Stimulated activated CD4-positive, alpha-beta T cell treated with anti-CD3 and anti-CD28 coated beads, Interleukin-12 subunit alpha, Interleukin-12 subunit beta, amount 100 ng/mL, for 4 hours (primary cell): ENCODE measurements around the gene TMCC1.
"Not testable (repeated sequence)": the region's sequence is repeated elsewhere in the genome, so short reads cannot be mapped to it uniquely, and the experiment has no call there.

Experiments
- DNase-seq: peaks from one replicate; pipeline ENCODE4 v3.0.0-alpha.2; 2020

Gene TMCC1

DNA sequence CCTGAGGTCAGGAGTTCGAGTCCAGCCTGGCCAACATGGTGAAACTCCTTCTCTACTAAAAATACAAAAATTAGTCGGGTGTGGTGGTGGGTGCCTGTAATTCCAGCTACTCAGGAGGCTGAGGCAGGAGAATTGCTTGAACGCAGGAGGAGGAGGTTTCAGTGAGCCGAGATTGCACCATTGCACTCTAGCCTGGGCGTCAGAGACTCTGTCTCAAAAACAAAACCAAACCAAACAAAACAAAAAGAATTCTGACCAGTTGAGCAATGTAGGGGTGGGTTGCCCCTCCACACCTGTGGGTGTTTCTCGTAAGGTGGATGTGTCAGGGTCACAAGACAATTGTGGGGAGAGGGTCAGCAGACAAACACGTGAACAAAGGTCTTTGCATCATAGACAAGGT, 252.5 kb downstream of the TMCC1 start:
- DNase-seq, result not testable (repeated sequence)

DNA sequence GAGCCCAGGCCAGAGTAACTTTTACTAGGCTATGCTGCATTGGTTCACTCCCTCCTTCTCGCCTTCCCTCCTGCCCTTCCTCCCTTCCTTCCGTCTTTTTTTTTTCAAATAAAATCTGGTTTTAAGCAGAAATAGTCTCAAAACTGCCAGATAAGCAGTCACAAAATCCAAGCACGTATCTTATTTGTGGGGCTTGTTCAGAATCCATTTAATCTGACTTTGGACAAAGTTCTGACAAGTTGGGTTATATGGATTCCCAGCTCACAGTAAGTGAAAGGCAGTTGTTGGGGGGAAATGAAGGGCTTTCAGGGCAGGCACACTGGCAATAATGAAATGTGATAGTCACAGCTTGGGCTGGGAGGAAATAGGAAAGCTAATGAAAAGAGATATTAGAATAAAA, 255.0 kb downstream of the TMCC1 start:
- no peak for DNase-seq

DNA sequence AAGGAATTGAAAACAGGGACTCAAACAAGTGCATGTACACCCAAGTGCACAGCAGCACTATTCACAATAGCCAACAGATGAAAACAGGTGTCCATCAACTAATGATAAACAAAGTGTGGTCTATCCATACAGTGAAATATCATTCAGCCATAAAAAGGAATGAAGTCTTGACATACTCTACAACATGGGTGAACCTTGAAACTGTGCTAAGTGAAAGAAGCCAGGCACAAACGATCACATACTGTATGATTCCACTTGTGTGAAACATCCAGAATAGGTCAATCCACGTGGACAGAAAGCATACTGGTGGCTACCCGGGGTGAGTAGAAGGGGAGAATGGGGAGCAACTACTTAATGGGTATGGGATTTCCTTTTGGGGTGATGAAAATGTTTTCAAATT, 257.4 kb downstream of the TMCC1 start:
- DNase-seq, result no peak

DNA sequence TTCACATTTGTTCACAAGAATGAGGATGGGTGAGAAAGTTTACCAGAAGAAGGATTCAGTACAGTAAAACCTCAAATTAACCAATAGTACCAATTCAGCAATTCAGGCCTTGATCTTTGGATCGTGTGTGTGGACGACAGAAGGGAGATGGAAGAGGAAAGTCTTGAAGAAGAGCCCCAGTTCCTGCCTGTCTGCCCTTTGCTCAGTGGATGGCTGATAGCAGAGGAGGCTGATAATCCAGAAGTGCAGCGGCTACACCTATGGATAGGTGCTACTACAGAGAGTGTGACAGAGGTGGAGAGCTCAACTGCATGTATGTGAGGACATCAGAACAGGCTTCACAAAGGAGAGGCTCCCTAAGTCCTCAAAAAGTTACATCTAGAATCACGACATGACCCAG, 257.9 kb downstream of the TMCC1 start:
- DNase-seq, result no peak

DNA sequence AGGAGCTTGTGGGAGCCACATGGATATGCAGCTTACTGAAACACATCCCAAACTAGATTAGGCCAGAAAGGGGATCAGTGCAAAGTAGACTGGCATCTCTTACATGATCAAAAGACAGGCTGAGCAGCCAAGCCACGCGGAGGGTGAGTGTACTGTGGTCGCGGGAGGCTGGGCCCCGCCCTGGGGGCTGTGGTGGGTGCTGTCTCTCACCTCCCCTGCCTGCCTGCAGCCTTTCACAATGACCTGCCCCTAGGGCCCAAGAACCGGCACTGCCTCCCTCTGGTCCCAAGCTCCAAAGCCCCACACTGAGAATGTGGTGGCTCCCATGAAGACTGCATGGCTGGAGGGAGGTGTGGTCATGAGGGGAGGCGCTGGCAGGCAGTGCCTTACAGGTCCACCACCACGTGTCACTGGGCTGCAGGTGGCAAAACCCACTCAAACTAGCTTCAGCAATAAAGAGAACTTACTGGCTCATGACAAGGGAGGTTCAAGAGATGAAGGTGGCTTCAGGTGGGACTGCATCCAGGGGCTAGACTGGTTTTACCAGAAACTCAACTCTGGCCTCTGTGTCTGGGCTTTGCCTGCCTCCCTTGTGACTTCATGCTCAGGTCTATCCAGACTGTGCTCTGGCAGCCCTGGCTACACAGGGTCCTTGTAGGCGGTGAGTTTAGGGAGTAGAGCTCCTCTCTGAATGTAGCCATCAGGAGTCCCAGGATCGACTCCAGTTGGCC, 259.6 kb downstream of the TMCC1 start:
- no peak for DNase-seq

DNA sequence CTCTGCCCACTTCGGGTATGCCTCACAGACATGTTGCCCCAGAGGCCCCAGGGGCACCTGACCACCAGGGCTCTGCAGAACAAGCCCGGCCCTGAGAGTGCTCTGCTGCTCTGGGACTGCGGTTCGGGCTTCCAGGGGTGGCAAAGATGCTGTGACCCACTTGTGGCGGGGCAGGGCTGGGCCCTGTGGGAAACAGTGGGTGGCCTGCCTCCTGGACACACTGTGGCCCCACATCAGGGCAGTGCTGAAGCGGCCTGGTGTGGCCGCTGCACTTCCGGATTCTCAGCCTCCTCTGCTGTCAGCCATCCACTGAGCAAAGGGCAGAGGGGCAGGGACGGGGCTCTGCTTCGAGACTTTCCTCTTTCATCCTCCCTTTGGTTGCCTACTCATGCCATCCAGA, 260.5 kb downstream of the TMCC1 start:
- DNase-seq, result no peak

DNA sequence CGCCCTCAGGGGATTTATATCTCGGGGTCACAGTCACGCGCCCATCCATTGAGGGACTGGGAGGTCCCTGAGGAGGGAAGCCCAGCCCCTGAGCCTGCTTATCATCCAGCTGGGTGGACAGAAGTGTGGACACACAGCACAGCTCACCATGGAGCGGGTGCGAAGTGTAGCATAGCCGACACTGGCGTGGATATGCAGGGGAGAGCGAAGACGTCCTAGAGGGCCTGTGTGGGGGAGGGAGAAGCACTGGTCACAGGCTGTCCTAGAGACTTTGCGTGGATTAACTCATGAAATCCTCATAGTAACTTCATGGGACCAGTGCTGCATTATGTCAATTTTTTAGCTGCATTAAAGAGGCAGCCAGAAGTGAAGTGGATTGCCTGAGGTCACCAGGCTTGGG, 261.0 kb downstream of the TMCC1 start:
- DNase-seq, result no peak

DNA sequence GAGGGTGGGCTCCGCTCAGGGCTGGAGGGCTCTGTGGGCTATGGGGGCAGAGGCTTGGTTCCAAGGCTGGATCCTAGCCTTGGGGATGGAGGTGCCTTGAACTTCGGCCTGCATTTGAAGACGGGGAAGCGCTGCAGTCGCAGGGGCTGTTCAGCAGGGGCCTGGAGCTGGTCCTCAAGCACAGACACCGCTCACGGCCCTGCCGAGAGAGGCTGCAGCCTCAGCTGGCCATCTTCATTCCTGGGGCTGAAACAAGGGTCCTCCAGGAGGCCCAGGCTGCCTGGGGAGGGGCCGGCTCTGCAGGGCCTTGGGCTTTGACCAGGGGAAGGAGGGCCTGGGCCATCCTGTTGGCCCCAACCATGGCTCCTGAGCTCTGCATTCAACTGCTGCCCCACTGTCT, 261.5 kb downstream of the TMCC1 start:
- no peak for DNase-seq

DNA sequence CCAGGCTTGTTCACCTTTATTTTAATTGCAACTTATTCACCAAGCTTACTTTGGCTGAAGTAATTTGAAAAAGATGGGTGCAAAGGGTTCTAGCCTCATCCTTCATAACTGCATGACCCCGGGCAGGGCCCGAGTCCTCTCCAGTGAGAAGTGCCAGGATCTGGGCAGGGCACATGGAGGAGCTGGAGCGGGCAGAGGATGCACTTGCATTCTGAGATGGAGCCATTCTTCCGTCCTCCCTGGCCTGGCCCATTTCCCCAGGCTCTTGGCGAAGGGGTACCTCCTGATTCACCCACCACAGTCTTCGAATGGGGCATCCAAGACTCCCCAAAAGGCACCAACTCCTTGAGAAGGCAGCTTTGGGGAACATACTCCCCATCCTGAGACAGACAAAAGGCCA, 264.5 kb downstream of the TMCC1 start:
- no peak for DNase-seq

DNA sequence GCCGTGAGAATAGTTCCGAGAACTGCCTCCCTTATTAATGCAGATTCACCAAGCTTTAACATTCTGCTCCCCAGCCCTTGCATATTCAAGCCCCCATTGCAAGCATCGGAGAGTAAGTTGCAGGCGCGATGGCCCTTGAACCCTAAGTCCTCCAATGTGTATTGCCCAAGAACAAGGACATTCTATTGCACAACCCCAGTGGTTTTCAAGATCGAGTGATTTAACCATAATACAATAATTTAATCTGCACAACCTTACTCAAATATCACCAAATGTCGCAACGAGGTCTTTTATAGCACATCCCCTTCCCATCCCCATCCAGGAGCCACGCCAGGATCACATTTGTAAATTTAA, 265.4 kb downstream of the TMCC1 start:
- no peak for DNase-seq

DNA sequence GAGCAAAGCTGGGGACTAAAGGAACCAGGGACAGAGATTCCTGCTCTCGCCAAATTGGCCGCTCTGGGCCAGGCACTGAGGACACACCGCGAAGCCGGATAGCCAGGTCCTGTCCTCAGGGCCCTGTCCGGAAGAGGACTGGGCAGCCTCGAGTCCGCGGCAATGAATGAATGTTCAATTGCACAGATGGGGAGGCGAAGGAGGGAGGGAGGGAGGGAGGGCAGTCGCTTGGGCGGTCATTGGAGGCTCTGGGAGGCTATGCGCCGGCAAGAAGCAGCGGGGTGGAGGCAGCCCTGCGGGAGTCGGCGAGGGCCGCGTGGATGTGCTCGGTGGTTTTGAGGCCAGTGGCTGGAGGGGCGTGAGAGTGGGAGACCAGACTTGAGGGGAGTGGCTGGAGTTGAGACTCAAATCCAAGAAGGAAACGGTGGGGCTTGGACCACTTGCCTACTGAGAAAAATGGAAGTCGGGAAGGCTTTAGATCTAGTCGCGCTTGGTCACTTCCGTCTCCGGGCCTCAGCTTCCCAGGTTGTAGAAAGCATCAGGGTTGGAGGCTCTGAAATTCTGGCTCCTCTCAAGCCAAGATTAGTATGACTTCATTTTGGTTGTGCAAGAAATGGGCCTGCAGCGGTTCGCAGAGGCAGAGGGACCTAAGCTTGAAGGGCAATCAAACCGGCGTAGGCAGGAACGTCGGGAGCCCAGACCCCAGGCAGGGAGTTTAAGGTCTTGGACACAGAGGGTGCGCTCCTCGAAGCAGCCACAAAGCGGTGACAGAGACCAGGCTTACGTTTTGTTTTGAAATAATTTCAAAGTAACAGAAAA, 266.0 kb downstream of the TMCC1 start:
- DNase-seq, result peak; percentile 51

DNA sequence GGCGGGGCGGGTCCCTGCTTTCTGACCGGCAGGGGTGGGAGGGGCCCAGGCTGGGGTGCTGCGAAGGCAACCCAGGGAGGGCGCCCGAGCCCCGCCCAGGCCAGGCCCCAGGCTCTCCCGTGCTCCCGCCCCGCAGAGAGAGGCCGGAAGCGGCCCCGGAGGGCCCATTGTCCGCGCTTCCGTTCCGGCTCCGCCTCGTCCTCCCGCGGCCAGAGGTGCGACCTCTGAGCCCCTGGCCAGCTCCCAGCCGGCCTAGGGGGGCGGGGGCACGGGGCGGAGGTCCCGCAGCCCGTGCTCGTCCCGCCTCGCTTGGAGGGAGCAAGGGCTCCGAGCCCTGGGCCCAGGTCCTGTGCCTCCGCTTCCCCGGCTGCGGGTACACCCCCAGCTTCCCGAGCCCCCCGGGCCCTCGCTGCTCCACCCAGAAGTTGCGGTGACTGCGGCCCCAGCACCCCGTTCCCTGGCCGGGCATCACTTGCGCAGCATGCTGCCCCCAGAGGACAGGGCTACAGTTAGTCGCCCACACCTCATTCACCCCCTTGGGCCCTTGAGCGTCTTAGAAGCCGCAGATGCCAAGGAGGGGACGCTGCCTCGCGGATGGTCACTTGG, 266.7 kb downstream of the TMCC1 start:
- peak; percentile 68 for DNase-seq

DNA sequence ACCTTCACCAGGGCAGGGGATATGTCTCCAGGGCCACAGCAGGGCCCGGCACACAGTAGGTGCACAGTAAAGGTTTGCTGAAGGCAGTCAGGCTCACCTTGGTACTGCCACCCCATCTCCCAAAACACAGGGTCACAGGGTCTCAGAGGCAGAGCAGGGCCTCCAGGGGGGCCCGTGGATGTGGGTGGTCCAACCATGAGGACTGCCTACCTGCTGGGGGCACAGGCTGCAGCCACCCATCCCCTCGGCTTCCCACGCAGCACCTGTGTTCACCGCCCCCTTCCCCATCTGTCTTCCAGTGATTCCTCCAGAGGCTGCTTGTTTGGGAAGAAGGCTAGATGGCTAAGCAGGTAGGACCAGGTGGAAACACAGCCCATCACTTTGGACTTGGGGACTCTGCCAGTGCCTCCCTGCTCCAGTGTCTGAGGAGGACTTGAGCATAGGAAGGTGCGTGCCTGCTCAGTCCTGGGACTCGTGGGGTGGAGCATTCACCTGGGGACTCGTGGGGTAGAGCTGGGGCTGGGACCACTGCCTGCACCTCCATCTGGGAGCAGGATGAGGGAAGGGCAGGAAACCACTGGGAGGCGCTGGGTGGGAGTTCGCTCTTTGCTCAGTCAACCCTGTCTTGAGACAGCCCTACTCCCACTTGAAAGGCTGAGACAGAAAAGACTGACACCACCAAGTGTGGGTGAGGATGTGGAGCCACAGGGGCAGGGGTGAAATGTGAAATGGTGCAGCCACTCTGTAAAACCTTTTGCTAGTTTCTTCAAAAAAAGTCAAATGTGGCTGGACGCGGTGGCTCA, 268.2 kb downstream of the TMCC1 start:
- DNase-seq, result no peak

DNA sequence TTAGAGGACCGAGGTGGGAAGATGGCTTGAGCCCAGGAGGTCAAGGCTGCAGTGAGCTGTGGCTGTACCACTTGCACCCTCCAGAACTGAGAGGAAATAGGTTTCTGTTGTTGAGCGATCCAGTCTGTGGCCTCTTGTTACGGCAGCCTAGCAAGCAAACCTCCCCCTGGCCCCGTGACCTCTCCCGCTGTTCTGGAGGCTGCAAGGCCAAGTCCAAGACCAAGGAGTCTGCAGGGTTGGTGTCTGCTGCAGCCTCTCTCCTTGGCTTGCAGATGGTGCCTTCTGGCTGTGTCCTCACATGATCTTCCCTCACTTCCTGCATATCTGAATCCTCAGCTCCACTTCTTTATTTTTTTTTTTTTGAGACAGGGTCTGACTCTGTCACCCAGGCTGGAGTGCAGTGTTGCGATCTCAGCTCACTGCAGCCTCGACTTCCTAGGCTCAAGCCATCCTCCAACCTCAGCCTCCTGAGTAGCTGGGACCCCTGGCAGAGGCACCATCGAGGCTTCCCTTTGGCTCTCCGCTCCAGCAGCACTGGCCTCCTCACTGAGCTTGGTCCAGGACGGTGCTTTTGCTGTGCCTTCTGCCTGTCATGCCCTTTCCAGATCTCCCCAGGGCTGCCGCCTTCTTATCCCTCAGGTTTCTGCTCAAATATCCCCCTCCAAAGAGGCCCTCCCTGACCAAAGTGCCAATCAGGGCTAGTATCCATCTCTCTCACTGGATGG, 269.0 kb downstream of the TMCC1 start:
- no peak for DNase-seq

DNA sequence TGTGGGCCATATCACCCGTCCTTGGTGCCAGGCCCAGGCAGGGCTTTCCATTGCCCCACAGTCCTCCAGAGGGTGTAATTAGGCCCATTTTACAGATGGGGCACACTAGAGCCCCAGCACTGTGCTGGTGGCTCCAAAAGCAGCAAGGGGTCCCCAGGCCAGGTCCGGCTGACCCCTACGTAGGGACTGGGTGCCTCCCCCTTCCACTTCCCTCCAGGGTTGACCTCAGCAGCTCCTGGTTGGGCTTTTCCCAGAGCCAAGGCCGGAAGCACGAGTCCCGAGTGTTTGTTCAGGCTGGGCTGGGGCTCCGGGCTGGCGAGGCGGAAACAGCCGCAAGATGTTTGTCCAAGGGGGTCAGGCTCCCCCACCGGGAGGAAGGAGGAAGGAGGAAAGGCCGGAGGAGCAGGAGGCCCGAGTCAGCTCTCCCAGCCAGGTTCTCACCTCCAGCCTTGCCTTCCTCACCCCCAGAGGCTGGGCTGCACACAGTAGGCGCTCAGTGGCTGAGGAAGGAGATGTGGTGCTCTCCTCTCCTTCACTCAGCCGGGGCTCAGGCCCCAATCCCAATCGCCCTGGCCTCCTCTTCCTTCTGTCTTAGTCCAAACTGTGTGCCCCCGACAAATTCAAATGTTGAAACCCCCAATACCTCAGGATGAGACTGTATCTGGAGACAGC, 269.9 kb downstream of the TMCC1 start:
- no peak for DNase-seq

DNA sequence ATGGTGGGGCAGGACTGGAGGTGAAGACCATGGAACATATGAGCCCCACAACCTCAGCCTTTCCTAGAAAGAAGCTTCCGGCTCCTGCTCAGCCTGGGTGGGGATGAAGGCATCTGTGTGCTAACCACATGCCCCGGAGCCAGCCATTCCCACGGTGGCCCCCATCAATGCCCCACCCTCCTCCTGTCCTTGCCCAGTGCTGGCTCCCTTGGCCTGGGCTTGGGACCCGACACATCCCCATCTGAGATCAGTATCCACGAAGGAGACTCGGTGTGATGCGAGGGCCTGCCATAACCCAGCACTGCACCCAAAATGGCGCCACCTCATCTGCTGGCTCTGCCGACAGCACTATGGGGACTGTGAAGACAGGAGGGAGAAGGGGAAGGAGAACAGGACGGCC, 270.6 kb downstream of the TMCC1 start:
- DNase-seq, result no peak

DNA sequence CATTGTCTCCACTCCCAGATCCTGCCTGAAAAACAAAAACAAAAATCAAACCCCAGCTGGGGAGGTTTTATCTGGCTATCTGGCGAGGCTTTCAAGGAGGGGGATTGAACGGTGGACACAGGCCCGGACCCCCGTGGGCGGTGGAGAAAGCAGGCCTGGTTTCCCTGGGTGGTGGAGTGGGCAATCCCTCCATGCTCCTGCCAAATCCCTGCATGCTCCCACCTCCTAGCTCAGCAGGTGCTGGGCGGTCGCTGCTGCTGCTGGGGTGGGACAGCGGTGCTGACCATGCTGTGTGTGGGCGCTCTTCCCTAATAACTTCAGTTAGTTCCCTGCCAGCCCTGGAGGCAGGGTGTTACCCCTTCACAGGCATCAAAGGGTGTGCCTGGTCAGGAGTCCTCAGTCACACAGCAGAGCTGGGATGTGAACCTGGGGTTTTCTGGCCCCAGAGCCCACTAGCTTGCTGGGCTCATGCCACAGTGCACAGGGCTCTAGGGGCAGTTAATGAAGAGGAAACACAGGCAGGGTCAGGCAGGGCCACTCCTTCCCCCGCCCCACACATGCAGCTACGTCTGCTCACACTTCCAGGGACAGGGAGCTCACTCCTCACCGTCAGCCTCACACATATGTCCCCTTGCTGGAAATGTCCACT, 271.2 kb downstream of the TMCC1 start:
- DNase-seq, result no peak

DNA sequence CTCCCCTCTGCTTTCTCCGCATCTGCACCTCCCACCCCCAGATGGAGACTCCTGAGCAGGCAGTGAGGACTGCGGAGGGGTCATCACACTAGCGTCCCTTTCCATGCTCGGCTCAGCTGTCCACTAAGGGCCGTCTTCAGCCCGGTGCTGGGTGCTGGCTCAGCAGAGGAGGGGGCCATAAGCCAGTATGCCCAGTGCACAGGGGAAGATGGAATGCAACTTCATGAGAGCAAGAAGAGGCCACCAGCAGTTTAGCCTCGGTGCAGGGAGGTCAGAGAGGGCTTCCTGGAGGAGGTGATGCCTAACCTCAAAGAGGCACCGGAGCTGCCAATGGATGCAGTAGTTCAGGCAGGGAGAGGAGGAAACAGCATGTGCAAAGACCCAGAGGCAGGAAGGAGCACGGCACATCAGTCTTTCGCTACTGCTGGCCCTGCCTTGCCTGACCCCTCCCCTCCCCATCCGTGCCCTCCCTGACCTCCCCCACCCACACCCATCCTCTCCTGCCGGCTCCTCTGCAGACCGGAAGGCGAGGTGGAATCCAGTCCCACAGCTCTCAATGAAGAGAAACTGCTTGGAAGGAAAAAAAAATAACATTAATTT, 271.8 kb downstream of the TMCC1 start:
- no peak for DNase-seq

DNA sequence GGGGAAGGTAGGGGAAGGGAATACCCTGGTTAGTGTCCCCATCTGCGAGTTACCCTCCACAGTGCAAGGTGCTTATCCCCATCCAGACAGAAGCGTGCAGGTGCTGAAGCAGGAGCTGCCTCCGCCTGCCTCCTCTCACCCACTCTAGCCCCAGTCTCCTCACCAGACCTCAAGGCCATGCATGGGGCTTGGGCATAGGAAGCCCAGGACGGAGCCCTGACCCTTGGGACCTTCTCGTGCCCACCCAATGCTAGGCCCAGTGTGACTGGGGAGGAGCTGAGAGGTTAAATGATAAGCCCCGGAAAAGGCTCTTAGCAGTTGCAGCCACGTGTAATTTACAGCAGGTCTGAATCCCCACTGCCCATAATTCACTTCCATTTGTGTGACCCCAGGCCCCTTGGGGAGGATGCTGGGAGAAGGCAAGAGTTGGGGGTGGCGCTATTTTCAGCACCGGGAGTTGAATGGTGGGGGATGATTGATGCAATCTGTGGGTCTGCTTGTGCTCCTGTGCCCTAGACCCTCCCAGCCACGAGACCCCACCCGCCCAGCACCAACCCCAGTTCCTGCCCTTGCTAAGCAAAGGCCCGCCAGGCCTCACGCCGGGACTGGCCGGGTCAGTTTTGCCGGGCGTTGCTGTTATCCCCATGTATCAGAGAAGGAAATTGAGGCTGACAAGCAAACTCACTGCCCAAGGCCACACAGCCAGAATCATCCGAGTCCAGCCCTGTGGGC, 272.5 kb downstream of the TMCC1 start:
- DNase-seq, result no peak

DNA sequence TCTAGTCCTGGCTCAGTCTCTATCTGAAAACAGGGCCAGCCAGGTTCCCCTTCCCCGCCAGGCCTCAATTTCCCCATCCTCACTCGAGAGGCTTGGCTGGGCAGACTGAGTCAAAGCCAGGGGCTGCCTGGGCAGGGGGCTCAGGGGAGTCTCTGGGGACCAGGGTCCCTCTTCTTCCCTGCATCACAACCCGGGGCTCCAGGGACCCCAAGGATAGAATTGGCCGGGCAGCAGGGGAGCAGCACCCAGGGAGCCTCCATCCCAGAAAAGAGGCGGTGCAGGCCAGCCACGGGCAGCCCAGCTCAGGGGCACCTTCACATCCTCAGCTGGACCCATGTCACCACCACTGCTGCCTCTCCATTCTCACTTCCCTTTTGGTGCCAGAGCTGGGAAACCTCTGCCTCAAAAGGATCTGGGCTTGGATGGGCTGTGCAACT, 273.8 kb downstream of the TMCC1 start:
- no peak for DNase-seq
